Ovary (tissue), 3 donors: ENCODE measurements around the gene ZFYVE9.

ENCODE experiments used
- CTCF ChIP-seq, 3 donors: fragments of 450-650 bp in 2 of 3; fragments of 200-600 bp in 1 of 3; IDR thresholded peaks; one replicate each; pipeline versions ENCODE4 v1.5.1 to v1.8.0; 2016 to 2022; ENCODE audit warnings: antibody characterized with exemption in 3 of 3, mild to moderate bottlenecking in 1 of 3
- EP300 ChIP-seq: sonication (generic); formaldehyde crosslinking; IDR thresholded peaks from one replicate; pipeline ENCODE4 v1.6.1; 2017; ENCODE audit warnings: antibody characterized with exemption
- POLR2A ChIP-seq: fragments of 450-650 bp; IDR thresholded peaks from one replicate; pipeline ENCODE4 v1.6.1; 2017; ENCODE audit warnings: antibody characterized with exemption, mild to moderate bottlenecking, moderate library complexity
- donor health status: DM: no; HTN: no; CAD: no.

DNA sequence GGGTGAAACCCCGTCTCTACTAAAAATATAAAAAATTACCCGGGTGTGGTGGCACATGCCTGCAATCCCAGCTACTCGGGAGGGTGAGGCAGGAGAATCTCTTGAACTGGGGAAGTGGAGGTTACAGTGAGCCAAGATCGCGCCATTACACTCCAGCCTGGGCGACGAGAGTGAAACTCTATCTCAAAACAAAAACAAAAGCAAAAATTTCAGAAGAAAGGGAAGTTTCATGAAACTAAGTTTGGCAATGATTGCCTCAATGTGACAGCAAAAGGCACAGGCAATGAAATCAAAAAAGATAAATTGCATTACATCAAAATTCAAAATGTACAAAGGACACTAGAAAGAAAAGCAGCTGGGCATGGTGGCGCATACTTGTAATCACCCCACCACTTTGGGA lies 45.7 kb upstream of the ZFYVE9 start:
- TF ChIP-seq CTCF (IDR thresholded peaks at IDR 0.05) (no peak), POLR2A (no peak), EP300 (no peak)
